H1 (cell line): Measurements from ENCODE around the gene EIF2S2. TPM values are rescaled to one million over a fixed set of nuclear protein-coding genes. Genes with fewer than 3 reads are reported as not detected.

Source experiments
- CTCF ChIA-PET: fragments of 300-600 bp; sonication (Branson Sonifier 250); formaldehyde crosslinking; loops from one replicate; lab custom pipeline; 2021; ENCODE audit not compliant: partially characterized antibody; lab: Charles Lee
- POLR2A ChIA-PET: fragments of 300-600 bp; sonication (Branson Sonifier 250); formaldehyde crosslinking; loops from one replicate; lab custom pipeline; 2021; ENCODE audit warnings: inconsistent platforms; ENCODE audit not compliant: partially characterized antibody; lab: Charles Lee
- DNase-seq, 2 experiments: peaks; one replicate each; pipeline versions ENCODE4 v3.0.0 to v3.0.0-alpha.2; 2010 to 2022; ENCODE audit warnings: low spot score in 2 of 2, low read depth in 1 of 2, mixed read lengths in 1 of 2
- FAIRE-seq: peaks from 2 replicates; lab custom pipeline; 2011; peaks lifted over from hg19 to GRCh38; lab: Jason Lieb, UNC
- H2AFZ ChIP-seq: 2 replicates; pipeline ENCODE4 v1.8.1; 2012; ENCODE audit warnings: low read length, inconsistent platforms
- H2AK5ac ChIP-seq: 2 replicates; pipeline ENCODE4 v1.6.1; 2013; ENCODE audit warnings: low read depth, low read length
- H2BK120ac ChIP-seq: replicated peaks from 2 replicates; pipeline ENCODE3; 2013; ENCODE audit warnings: low read depth, low read length, inconsistent platforms
- H2BK12ac ChIP-seq: 2 replicates; pipeline ENCODE4 v1.6.1; 2013; ENCODE audit warnings: low read depth, low read length
- H2BK15ac ChIP-seq: 2 replicates; pipeline ENCODE4 v1.6.1; 2013; ENCODE audit warnings: low read length
- H2BK20ac ChIP-seq: 2 replicates; pipeline ENCODE4 v1.6.1; 2013; ENCODE audit warnings: low read length
- H2BK5ac ChIP-seq: 2 replicates; pipeline ENCODE4 v1.6.1; 2013; ENCODE audit warnings: low read depth, low read length
- H3K14ac ChIP-seq: 2 replicates; pipeline ENCODE4 v1.6.1; 2013; ENCODE audit warnings: inconsistent platforms; ENCODE audit not compliant: insufficient read length
- H3K18ac ChIP-seq: 2 replicates; pipeline ENCODE4 v1.6.1; 2013; ENCODE audit warnings: low read length; ENCODE audit errors: extremely low read depth
- H3K23ac ChIP-seq: 2 replicates; pipeline ENCODE4 v1.6.1; 2013; ENCODE audit warnings: inconsistent platforms; ENCODE audit not compliant: insufficient read length
- H3K23me2 ChIP-seq: 2 replicates; pipeline ENCODE4 v1.6.1; 2013; ENCODE audit warnings: low read depth, low read length
- H3K27ac ChIP-seq: 2 replicates; pipeline ENCODE4 v1.6.1; 2011; ENCODE audit warnings: low read depth, low read length, inconsistent platforms
- H3K27me3 ChIP-seq, 4 experiments: replicated peaks in 1 of 4; 1 replicate in 1 of 4; 2 replicates in 3 of 4; pipeline versions ENCODE4 v1.6.1 to v1.8.1; 2011 to 2013; ENCODE audit warnings: low read length in 3 of 4, mild to moderate bottlenecking in 3 of 4, inconsistent platforms in 2 of 4, mixed read lengths in 2 of 4, moderate library complexity in 1 of 4; ENCODE audit not compliant: control insufficient read depth in 3 of 4, insufficient read depth in 3 of 4; ENCODE audit errors: extremely low read depth in 1 of 4
- H3K36me3 ChIP-seq, 4 experiments: 2 replicates each; pipeline versions ENCODE4 v1.6.1 to v1.8.1; 2011 to 2013; ENCODE audit warnings: mild to moderate bottlenecking in 4 of 4, low read length in 3 of 4, moderate library complexity in 2 of 4, control low read depth in 1 of 4, inconsistent platforms in 1 of 4; ENCODE audit not compliant: insufficient read depth in 4 of 4, control insufficient read depth in 2 of 4
- H3K4ac ChIP-seq: replicated peaks from 2 replicates; pipeline ENCODE3; 2013; ENCODE audit warnings: low read length, low read depth, mixed read lengths, inconsistent platforms; ENCODE audit not compliant: insufficient read length
- H3K4me1 ChIP-seq, 4 experiments: replicated peaks in 1 of 4; 1 replicate in 1 of 4; 2 replicates in 3 of 4; pipeline versions ENCODE4 v1.6.1 to v1.8.1; 2011 to 2013; ENCODE audit warnings: low read length in 3 of 4, inconsistent platforms in 2 of 4, mixed read lengths in 1 of 4; ENCODE audit not compliant: insufficient read depth in 4 of 4, control insufficient read depth in 3 of 4
- H3K4me2 ChIP-seq, 2 experiments: 2 replicates each; pipeline versions ENCODE4 v1.6.1 to v1.8.1; 2011 to 2013; ENCODE audit warnings: low read depth in 2 of 2, low read length in 2 of 2, control low read depth in 1 of 2, inconsistent platforms in 1 of 2, mild to moderate bottlenecking in 1 of 2; ENCODE audit not compliant: insufficient read depth in 1 of 2
- H3K4me3 ChIP-seq, 4 experiments: fragments of 200-600, 300-600 bp in 1 of 4; sonication (generic), shearing (Covaris generic), sonication (Bioruptor Twin) in 1 of 4; 2 replicates each; pipeline versions ENCODE4 v1.5.1 to v1.8.1; 2011 to 2016; ENCODE audit warnings: low read length in 4 of 4, low read depth in 3 of 4, control low read depth in 2 of 4, inconsistent platforms in 2 of 4, mild to moderate bottlenecking in 2 of 4, mixed read lengths in 1 of 4, moderate library complexity in 1 of 4; ENCODE audit not compliant: insufficient read depth in 2 of 4; ENCODE audit errors: extremely low read depth in 1 of 4
- H3K56ac ChIP-seq: replicated peaks from 2 replicates; pipeline ENCODE3; 2013; ENCODE audit warnings: low read depth, mild to moderate bottlenecking, mixed read lengths, low read length, inconsistent platforms; ENCODE audit not compliant: insufficient read length
- H3K79me1 ChIP-seq: 2 replicates; pipeline ENCODE4 v1.6.1; 2013; ENCODE audit warnings: low read depth, low read length, control low read depth
- H3K79me2 ChIP-seq, 2 experiments: 2 replicates each; pipeline versions ENCODE4 v1.6.1 to v1.8.1; 2012 to 2013; ENCODE audit warnings: low read length in 2 of 2, mild to moderate bottlenecking in 2 of 2, inconsistent platforms in 1 of 2; ENCODE audit not compliant: insufficient read depth in 2 of 2, control insufficient read depth in 1 of 2
- H3K9ac ChIP-seq, 4 experiments: replicated peaks in 1 of 4; 1 replicate in 1 of 4; 2 replicates in 3 of 4; pipeline versions ENCODE4 v1.6.1 to v1.8.1; 2011 to 2013; ENCODE audit warnings: low read depth in 3 of 4, low read length in 3 of 4, control low read depth in 2 of 4, mild to moderate bottlenecking in 2 of 4, moderate library complexity in 2 of 4, inconsistent platforms in 1 of 4; ENCODE audit errors: extremely low read depth in 1 of 4
- H3K9me3 ChIP-seq, 2 experiments: 2 replicates each; pipeline versions ENCODE4 v1.6.1 to v1.8.1; 2012 to 2013; ENCODE audit warnings: mild to moderate bottlenecking in 2 of 2, moderate library complexity in 2 of 2, control low read depth in 1 of 2, inconsistent platforms in 1 of 2, low read depth in 1 of 2, low read length in 1 of 2, mixed read lengths in 1 of 2; ENCODE audit not compliant: insufficient read depth in 2 of 2
- H4K20me1 ChIP-seq, 2 experiments: replicated peaks in 1 of 2; 2 replicates each; pipeline versions ENCODE3 to v1.8.1; 2011 to 2013; ENCODE audit warnings: inconsistent platforms in 2 of 2, low read length in 2 of 2, mild to moderate bottlenecking in 1 of 2; ENCODE audit not compliant: insufficient read depth in 2 of 2, control insufficient read depth in 1 of 2
- H4K5ac ChIP-seq: 2 replicates; pipeline ENCODE4 v1.6.1; 2013; ENCODE audit warnings: low read length, low read depth, mixed read lengths, inconsistent platforms; ENCODE audit not compliant: insufficient read length
- H4K8ac ChIP-seq: 2 replicates; pipeline ENCODE4 v1.8.0; 2013; ENCODE audit warnings: mild to moderate bottlenecking, moderate library complexity, low read length, inconsistent platforms; ENCODE audit not compliant: insufficient read depth; ENCODE audit errors: extremely low read depth
- H4K91ac ChIP-seq: replicated peaks from 2 replicates; pipeline ENCODE3; 2013; ENCODE audit warnings: low read length, mixed read lengths, inconsistent platforms; ENCODE audit not compliant: insufficient read length
- ATF3 ChIP-seq: IDR thresholded peaks from 2 replicates; pipeline ENCODE4 v1.6.1; 2011; ENCODE audit warnings: low read depth, mild to moderate bottlenecking, low read length; ENCODE audit not compliant: insufficient read depth
- BCL11A ChIP-seq, 2 experiments: IDR thresholded peaks; one replicate each; pipeline ENCODE4 v1.6.1; 2011; ENCODE audit warnings: low read depth in 2 of 2, low read length in 2 of 2, mild to moderate bottlenecking in 2 of 2
- CEBPB ChIP-seq: IDR thresholded peaks from 2 replicates; pipeline ENCODE4 v1.6.1; 2012; ENCODE audit warnings: low read depth, low read length
- CTBP2 ChIP-seq: IDR thresholded peaks from 2 replicates; pipeline ENCODE4 v1.7.0; 2011; ENCODE audit warnings: borderline replicate concordance, mild to moderate bottlenecking, moderate library complexity, mixed read lengths, low read length; ENCODE audit not compliant: insufficient read depth, insufficient read length
- JUN ChIP-seq: IDR thresholded peaks from 2 replicates; pipeline ENCODE4 v1.6.1; 2011; ENCODE audit warnings: low read depth, mild to moderate bottlenecking, improper control_type of control experiment, low read length
- JUND ChIP-seq: IDR thresholded peaks from 2 replicates; pipeline ENCODE4 v1.6.1; 2011; ENCODE audit warnings: mild to moderate bottlenecking, improper control_type of control experiment, low read length
- NANOG ChIP-seq: IDR thresholded peaks from 2 replicates; pipeline ENCODE4 v1.6.1; 2011; ENCODE audit warnings: low read length, low read depth, mild to moderate bottlenecking, inconsistent platforms; ENCODE audit not compliant: insufficient read depth, poor library complexity, severe bottlenecking
- SAP30 ChIP-seq: fragments of 300-600 bp; sonication (generic); IDR thresholded peaks from 2 replicates; pipeline ENCODE4 v1.7.1; 2012; ENCODE audit warnings: low read length, moderate library complexity, mild to moderate bottlenecking, inconsistent platforms; ENCODE audit not compliant: insufficient read depth, insufficient replicate concordance
- SIRT6 ChIP-seq: IDR thresholded peaks from one replicate; pipeline ENCODE4 v1.7.1; 2012; ENCODE audit warnings: low read length, inconsistent platforms
- TEAD4 ChIP-seq: IDR thresholded peaks from 2 replicates; pipeline ENCODE4 v1.6.1; 2012; ENCODE audit warnings: low read depth, low read length, inconsistent platforms, mixed read lengths
- WGBS, 2 experiments: shearing (Covaris generic) in 1 of 2; methylation state at CpG; one replicate each; pipeline versions ENCODE4 v1.1.6 to v1.1.7; 2013 to 2015; ENCODE audit warnings: low lambda C conversion rate in 2 of 2, mixed read lengths in 2 of 2, inconsistent platforms in 1 of 2, low coverage in 1 of 2, missing lambda C conversion rate in 1 of 2; ENCODE audit not compliant: insufficient replicate concordance in 2 of 2, insufficient coverage in 1 of 2, insufficient read length in 1 of 2; ENCODE audit errors: extremely low coverage in 1 of 2, missing lambda C conversion rate in 1 of 2; 5-methylcytosine and 5-hydroxymethylcytosine counted together
- polyA plus RNA-seq, 7 experiments: library from polyadenylated mRNA; depleted of rRNA in 3 of 7; stranded (reverse) in 5 of 7; unstranded in 2 of 7; fragments of >200 nt in 5 of 7; fragments of 200-250 nt in 2 of 7; gene quantifications; 1 replicate in 5 of 7; 2 replicates in 1 of 7; 4 replicates in 1 of 7; pipeline versions ENCODE4 v1.2.1 to v1.2.3, GENCODE V29; 2011 to 2013; ENCODE audit warnings: missing spikeins in 2 of 7, mixed read lengths in 2 of 7
- total RNA-seq: library from RNA; stranded (reverse); fragmentation: NEBNext Ultra II Directional; extraction: Animal tissue kit (Norgen Biotek cat#: 25700); gene quantifications from 2 replicates; pipeline ENCODE4 v1.2.1, GENCODE V29; 2021
- TF ChIP-seq, protein P1 (sequence below): IDR thresholded peaks from 2 replicates; pipeline ENCODE4 v1.6.1; 2012; ENCODE audit warnings: inconsistent platforms
- TF ChIP-seq, protein P2 (sequence below): IDR thresholded peaks from 2 replicates; pipeline ENCODE4 v1.6.1; 2012; ENCODE audit warnings: inconsistent platforms

EIF2S2 gene
- total and polyA plus RNA-seq, 2 of the 8 experiments (the other 6 are each of a cell fraction or from before 2014, with no cell fraction given), result 59.5 to 142 TPM

- no peak overlapping the region for H3K9ac ChIP-seq
- H2BK15ac ChIP-seq, result no peak overlapping the region
- H2AK5ac ChIP-seq, result no peak overlapping the region
- H3K36me3 ChIP-seq, result peaks cover 5 to 30% (median 9%) of the 10 kb centered on the region in 4 experiments; a peak in 6 of 8 replicates
- no peak overlapping the region; the same call in 1 of the 2 replicates for H4K8ac ChIP-seq
- FAIRE-seq (no peak), DNase-seq (no peak)
- H3K79me1 ChIP-seq, result no peaks in the 10 kb centered on the region
- H3K79me2 ChIP-seq, result no peaks in the 10 kb centered on the region; a peak in 1 of 4 replicates
- H2BK120ac ChIP-seq, result no peak overlapping the region
- no peak overlapping the region for H2BK5ac ChIP-seq
- H4K5ac ChIP-seq, result no peak overlapping the region
- no peaks in the 10 kb centered on the region for H3K27me3 ChIP-seq
- H3K4me3 ChIP-seq, result no peak overlapping the region
- H2AFZ ChIP-seq, result no peak overlapping the region
- H3K9me3 ChIP-seq, result no peaks in the 10 kb centered on the region
- no peak overlapping the region for H3K4me2 ChIP-seq
- H3K18ac ChIP-seq, result no peak overlapping the region
- POLR2A ChIA-PET, result interaction anchor here (1.0 to 3.5 kb wide), 7 partner anchors 10 to 29 kb away, joined by 3 to 24 read pairs (median 6); partner anchors contain the start of gene EIF2S2
- no peaks in the 10 kb centered on the region for H3K4me1 ChIP-seq
- no peak overlapping the region for H3K4ac ChIP-seq
- no peak overlapping the region for H3K27ac ChIP-seq
- H3K23ac ChIP-seq, result no peak overlapping the region
- no peaks in the 10 kb centered on the region for H3K23me2 ChIP-seq
- no peak overlapping the region for H3K56ac ChIP-seq
- H2BK20ac ChIP-seq, result no peak overlapping the region
- no peak overlapping the region for H3K14ac ChIP-seq
- no peak overlapping the region for H4K91ac ChIP-seq
- peaks cover 9 to 15% of the 10 kb centered on the region in 2 experiments for H4K20me1 ChIP-seq
- no peak overlapping the region for H2BK12ac ChIP-seq
- WGBS, 2 experiments, result 77% methylated on average over 7 of the region's 7 CpGs; no CpG with 5 or more reads in 1 of the 2 experiments
- CTCF ChIA-PET, result interaction anchor here (0.7 to 3.3 kb wide), 11 partner anchors 14 to 168 kb away, joined by 3 to 21 read pairs (median 4); no protein-coding TSS in a partner anchor
- no peak for TF ChIP-seq NANOG
- TF ChIP-seq CTBP2, result no peak
- no peak for TF ChIP-seq JUND
- TF ChIP-seq, protein P1, sequence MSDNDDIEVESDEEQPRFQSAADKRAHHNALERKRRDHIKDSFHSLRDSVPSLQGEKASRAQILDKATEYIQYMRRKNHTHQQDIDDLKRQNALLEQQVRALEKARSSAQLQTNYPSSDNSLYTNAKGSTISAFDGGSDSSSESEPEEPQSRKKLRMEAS, result no peak
- TF ChIP-seq, protein P2, sequence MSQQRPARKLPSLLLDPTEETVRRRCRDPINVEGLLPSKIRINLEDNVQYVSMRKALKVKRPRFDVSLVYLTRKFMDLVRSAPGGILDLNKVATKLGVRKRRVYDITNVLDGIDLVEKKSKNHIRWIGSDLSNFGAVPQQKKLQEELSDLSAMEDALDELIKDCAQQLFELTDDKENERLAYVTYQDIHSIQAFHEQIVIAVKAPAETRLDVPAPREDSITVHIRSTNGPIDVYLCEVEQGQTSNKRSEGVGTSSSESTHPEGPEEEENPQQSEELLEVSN, result no peak
- TF ChIP-seq SIRT6, result no peak
- TF ChIP-seq SAP30, result no peak
- no peak for TF ChIP-seq TEAD4
- no peak for TF ChIP-seq BCL11A (IDR thresholded peaks at IDR 0.05; ENCODE audit: low read depth in 2 of 2, low read length in 2 of 2)
- no peak for TF ChIP-seq JUN
- TF ChIP-seq ATF3, result no peak
- TF ChIP-seq CEBPB, result no peak
Observed at GRCh38 chr20:34083137-34083536, 28.9 kb downstream of the EIF2S2 start.
